Thoracic aorta (tissue), 2 donors: Measurements from ENCODE around the gene CYFIP2. TPM values are rescaled to one million over a fixed set of nuclear protein-coding genes. Genes with fewer than 3 reads are reported as not detected.
A peak's percentile ranks its signal among the peaks of the same experiment; 100 is the strongest.

Experiments used
- ATAC-seq: fragments of 150-250 bp; one replicate; pipeline ENCODE4 v1.8.0; 2017; ENCODE audit warnings: low read depth; ENCODE audit not compliant: insufficient number of reproducible peaks, low FRiP score
- DNase-seq: peaks from one replicate; pipeline ENCODE4 v3.0.0-alpha.2; 2020; ENCODE audit warnings: low spot score
- H3K27ac ChIP-seq, 2 donors: fragments of 200-600 bp; sonication (generic); 1 replicate in 1 of 2; 2 replicates in 1 of 2; pipeline ENCODE4 v1.5.1; 2016; ENCODE audit warnings: mild to moderate bottlenecking in 2 of 2, moderate library complexity in 2 of 2
- H3K27me3 ChIP-seq: fragments of 200-600 bp; sonication (generic); replicated peaks from 2 replicates; pipeline ENCODE4 v1.6.0; 2016; ENCODE audit warnings: mild to moderate bottlenecking; ENCODE audit not compliant: insufficient read depth
- H3K36me3 ChIP-seq: fragments of 200-600 bp; sonication (generic); one replicate; pipeline ENCODE4 v1.5.1; 2016
- H3K4me1 ChIP-seq, 2 donors: fragments of 200-600 bp; sonication (generic); 1 replicate in 1 of 2; 2 replicates in 1 of 2; pipeline versions ENCODE4 v1.5.1 to v1.6.0; 2016; ENCODE audit warnings: low read depth in 2 of 2, mild to moderate bottlenecking in 1 of 2; ENCODE audit not compliant: control insufficient read depth in 1 of 2
- H3K4me3 ChIP-seq: fragments of 200-600 bp; sonication (generic); 2 replicates; pipeline ENCODE4 v1.5.1; 2016; ENCODE audit warnings: mild to moderate bottlenecking
- H3K9me3 ChIP-seq: fragments of 200-600 bp; sonication (generic); 2 replicates; pipeline ENCODE4 v1.5.1; 2016
- CTCF ChIP-seq: fragments of 200-600 bp; sonication (generic); IDR thresholded peaks from one replicate; pipeline ENCODE4 v1.5.1; 2019; ENCODE audit warnings: antibody characterized with exemption
- total RNA-seq, 2 donors: library from RNA; depleted of rRNA; stranded (reverse); fragments of >200 nt; gene quantifications; one replicate each; pipeline versions ENCODE4 v1.1.0 to v1.2.3, GENCODE V29; 2016

CYFIP2 gene
- 100 to 1,000 TPM in 1 of 2 donors, 10 to 100 TPM in 1; 60.0 to 192 TPM for total RNA-seq

GRCh38 chr5:157265714-157266285 is at the start of gene CYFIP2:
CYFIP2 (plus strand) TSS chr5:157266123; CDS start chr5:157285362, 19,239 bp downstream.
- H3K36me3 ChIP-seq = no peaks in the 10 kb centered on the region
- H3K27ac ChIP-seq = no peak within 1 kb of the TSS
- no peak for TF ChIP-seq CTCF
- peak within 1 kb of the TSS; percentile 70 for H3K4me3 ChIP-seq
- peak; percentile 78 for ATAC-seq
- peaks cover 0 to 21% of the 10 kb centered on the region in 2 donors for H3K4me1 ChIP-seq
- no peak for DNase-seq
- H3K9me3 ChIP-seq = no peaks in the 10 kb centered on the region
- H3K27me3 ChIP-seq = no peaks in the 10 kb centered on the region

GRCh38 chr5:157216391-157217142 is 49.4 kb upstream of the CYFIP2 start:
- ATAC-seq = no peak
- TF ChIP-seq CTCF = no peak
- Histone ChIP-seq H3K4me3 (no peak overlapping the region), H3K36me3 (no peaks in the 10 kb centered on the region), H3K27me3 (no peaks in the 10 kb centered on the region), H3K27ac (no peak overlapping the region), H3K9me3 (no peaks in the 10 kb centered on the region), H3K4me1 (no peaks in the 10 kb centered on the region)
- no peak for DNase-seq

- Histone ChIP-seq H3K9me3 (no peaks in the 10 kb centered on the region), H3K27me3 (no peaks in the 10 kb centered on the region), H3K36me3 (no peaks in the 10 kb centered on the region), H3K4me1 (no peaks in the 10 kb centered on the region), H3K4me3 (no peak overlapping the region), H3K27ac (no peak overlapping the region)
- DNase-seq (no peak), ATAC-seq (no peak)
- TF ChIP-seq CTCF = no peak
Measured at GRCh38 chr5:157217289-157218024, 48.5 kb upstream of the CYFIP2 start.

GRCh38 chr5:157219491-157220271 is 46.2 kb upstream of the CYFIP2 start:
- DNase-seq = no peak
- Histone ChIP-seq H3K9me3 (no peaks in the 10 kb centered on the region), H3K36me3 (no peaks in the 10 kb centered on the region), H3K27ac (no peak overlapping the region), H3K27me3 (no peaks in the 10 kb centered on the region), H3K4me1 (no peaks in the 10 kb centered on the region), H3K4me3 (no peak overlapping the region)
- no peak for ATAC-seq
- TF ChIP-seq CTCF = no peak
